ENCODE results near the gene KCNJ4. TPM values are rescaled to one million over a fixed set of nuclear protein-coding genes. Genes with fewer than 3 reads are reported as not detected.

Gene KCNJ4
- total and polyA plus RNA-seq, 10 of the 15 experiments (the other 5 are each of a cell fraction or from before 2014, with no cell fraction given) = not detected

- CTCF ChIA-PET = no interaction called here
- no peak for DNase-seq (ENCODE audit: low read depth, low spot score)
- no peak overlapping the region for H3K27ac ChIP-seq (ENCODE audit: control insufficient read depth, insufficient read depth)
- no peak overlapping the region for H3K4me2 ChIP-seq (ENCODE audit: control insufficient read depth, insufficient read depth)
- H3K36me3 ChIP-seq (ENCODE audit: control insufficient read depth in 2 of 2, insufficient read depth in 2 of 2, low read length in 1 of 2) = no peaks in the 10 kb centered on the region
- H4K20me1 ChIP-seq (ENCODE audit: control insufficient read depth, insufficient read depth) = no peaks in the 10 kb centered on the region
- no peaks in the 10 kb centered on the region for H3K27me3 ChIP-seq (replicated peaks in 1 of 2; ENCODE audit: control insufficient read depth in 2 of 2, insufficient read depth in 2 of 2, low read length in 1 of 2)
- FAIRE-seq = no peak
- TF ChIP-seq BACH1 (IDR thresholded peaks at IDR 0.05; ENCODE audit: borderline replicate concordance) (no peak), LARP7 (IDR thresholded peaks at IDR 0.05) (no peak), FOXK2 (IDR thresholded peaks at IDR 0.05) (no peak), PKNOX1 (IDR thresholded peaks at IDR 0.05) (no peak), CHD4 (IDR thresholded peaks at IDR 0.05) (no peak), BCL3 (IDR thresholded peaks at IDR 0.05; ENCODE audit: borderline replicate concordance, insufficient read depth, low read depth, low read length, poor library complexity, severe bottlenecking) (no peak)
- WGBS (ENCODE audit: insufficient coverage, insufficient replicate concordance, low lambda C conversion rate, missing lambda C conversion rate) = 88% methylated on average over 36 of the region's 36 CpGs
- no peaks in the 10 kb centered on the region for H3K9me3 ChIP-seq (replicated peaks; ENCODE audit: control insufficient read depth, insufficient read depth, low read length)
- no peak overlapping the region for H2AFZ ChIP-seq (ENCODE audit: control insufficient read depth, low read depth, low read length)
- in situ Hi-C loops (cut with MboI) (no loop called here), intact Hi-C loops (cut with micrococcal nuclease; ENCODE audit: unreplicated experiment) (no loop called here)
- H3K79me2 ChIP-seq (ENCODE audit: control insufficient read depth, insufficient read depth, low read length) = no peaks in the 10 kb centered on the region
- POLR2A ChIA-PET = no interaction called here
- no peaks in the 10 kb centered on the region for H3K4me1 ChIP-seq (ENCODE audit: control insufficient read depth, insufficient read depth, low read length)
- no TSS peak for BruUV-seq (replicated peaks)
- H3K4me3 ChIP-seq = no peak overlapping the region
- SMC1A ChIA-PET (ENCODE audit: uncharacterized antibody, unreplicated experiment) = no interaction called here
- no peak for ATAC-seq
- RAD21 ChIA-PET (ENCODE audit: unreplicated experiment) = no interaction called here
- no peak overlapping the region for H3K9ac ChIP-seq (ENCODE audit: control insufficient read depth, insufficient read depth, low read length)
These were observed 27.5 kb downstream of the KCNJ4 start for GRCh38 chr22:38427465-38427864.

GRCh38 chr22:38426628-38427027 lies 28.4 kb downstream of the KCNJ4 start:
- POLR2A ChIA-PET = no interaction called here
- H3K4me3 ChIP-seq = no peak overlapping the region
- CTCF ChIA-PET = no interaction called here
- no peak overlapping the region for H2AFZ ChIP-seq (ENCODE audit: control insufficient read depth, low read depth, low read length)
- RAD21 ChIA-PET (ENCODE audit: unreplicated experiment) = no interaction called here
- TF ChIP-seq EP300 (IDR thresholded peaks at IDR 0.05; ENCODE audit: borderline replicate concordance in 1 of 2, control insufficient read depth in 1 of 2, low read depth in 2 of 2, low read length in 2 of 2) (no peak), WRNIP1 (IDR thresholded peaks at IDR 0.05; ENCODE audit: borderline replicate concordance, low read depth, low read length) (no peak), RBBP5 (conservative IDR thresholded peaks at IDR 0.05) (no peak), SMARCA5 (IDR thresholded peaks at IDR 0.05) (no peak)
- SMC1A ChIA-PET (ENCODE audit: uncharacterized antibody, unreplicated experiment) = no interaction called here
- H3K27me3 ChIP-seq (replicated peaks in 1 of 2; ENCODE audit: control insufficient read depth in 2 of 2, insufficient read depth in 2 of 2, low read length in 1 of 2) = no peaks in the 10 kb centered on the region
- H3K79me2 ChIP-seq (ENCODE audit: control insufficient read depth, insufficient read depth, low read length) = no peaks in the 10 kb centered on the region
- WGBS (ENCODE audit: insufficient coverage, insufficient replicate concordance, low lambda C conversion rate, missing lambda C conversion rate) = 67% methylated on average over 17 of the region's 17 CpGs
- intact Hi-C loops (cut with micrococcal nuclease; ENCODE audit: unreplicated experiment) (no loop called here), in situ Hi-C loops (cut with MboI) (no loop called here)
- no peaks in the 10 kb centered on the region for H3K9me3 ChIP-seq (replicated peaks; ENCODE audit: control insufficient read depth, insufficient read depth, low read length)
- FAIRE-seq = no peak
- BruUV-seq (replicated peaks) = no TSS peak
- H3K36me3 ChIP-seq (ENCODE audit: control insufficient read depth in 2 of 2, insufficient read depth in 2 of 2, low read length in 1 of 2) = no peaks in the 10 kb centered on the region
- no peak for DNase-seq (ENCODE audit: low read depth, low spot score)
- H3K27ac ChIP-seq (ENCODE audit: control insufficient read depth, insufficient read depth) = no peak overlapping the region
- no peaks in the 10 kb centered on the region for H3K4me1 ChIP-seq (ENCODE audit: control insufficient read depth, insufficient read depth, low read length)
- no peak for ATAC-seq
- no peak overlapping the region for H3K9ac ChIP-seq (ENCODE audit: control insufficient read depth, insufficient read depth, low read length)
- H4K20me1 ChIP-seq (ENCODE audit: control insufficient read depth, insufficient read depth) = no peaks in the 10 kb centered on the region
- H3K4me2 ChIP-seq (ENCODE audit: control insufficient read depth, insufficient read depth) = no peak overlapping the region
